ENCODE measurements around the gene STARD9.

GRCh38 chr15:42730135-42730534, 154.7 kb downstream of the STARD9 start:
- TF ChIP-seq EP300 (IDR thresholded peaks at IDR 0.05) = no peak
- TF ChIP-seq POLR2A (IDR thresholded peaks at IDR 0.05) = no peak
- TF ChIP-seq, protein P1, sequence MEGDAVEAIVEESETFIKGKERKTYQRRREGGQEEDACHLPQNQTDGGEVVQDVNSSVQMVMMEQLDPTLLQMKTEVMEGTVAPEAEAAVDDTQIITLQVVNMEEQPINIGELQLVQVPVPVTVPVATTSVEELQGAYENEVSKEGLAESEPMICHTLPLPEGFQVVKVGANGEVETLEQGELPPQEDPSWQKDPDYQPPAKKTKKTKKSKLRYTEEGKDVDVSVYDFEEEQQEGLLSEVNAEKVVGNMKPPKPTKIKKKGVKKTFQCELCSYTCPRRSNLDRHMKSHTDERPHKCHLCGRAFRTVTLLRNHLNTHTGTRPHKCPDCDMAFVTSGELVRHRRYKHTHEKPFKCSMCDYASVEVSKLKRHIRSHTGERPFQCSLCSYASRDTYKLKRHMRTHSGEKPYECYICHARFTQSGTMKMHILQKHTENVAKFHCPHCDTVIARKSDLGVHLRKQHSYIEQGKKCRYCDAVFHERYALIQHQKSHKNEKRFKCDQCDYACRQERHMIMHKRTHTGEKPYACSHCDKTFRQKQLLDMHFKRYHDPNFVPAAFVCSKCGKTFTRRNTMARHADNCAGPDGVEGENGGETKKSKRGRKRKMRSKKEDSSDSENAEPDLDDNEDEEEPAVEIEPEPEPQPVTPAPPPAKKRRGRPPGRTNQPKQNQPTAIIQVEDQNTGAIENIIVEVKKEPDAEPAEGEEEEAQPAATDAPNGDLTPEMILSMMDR (IDR thresholded peaks at IDR 0.05) = no peak
